ENCODE results near the gene NRG2. TPM values are rescaled to one million over a fixed set of nuclear protein-coding genes. Genes with fewer than 3 reads are reported as not detected.

Gene NRG2
- total RNA-seq, 1 donor from 2014 or later: 0.07 TPM

GRCh38 chr5:140038373-140038957 lies 4.6 kb downstream of the NRG2 start:
- no peak for ATAC-seq (ENCODE audit: low read depth)
- no peak overlapping the region for H3K27ac Mint-ChIP-seq
- intact Hi-C loops (cut with micrococcal nuclease): no loop called here
- no peaks in the 10 kb centered on the region for H3K9me3 Mint-ChIP-seq
- H3K36me3 Mint-ChIP-seq (ENCODE audit: low read depth): no peaks in the 10 kb centered on the region
- ChIA-PET CTCF (interaction anchor here (0.8 kb wide), 1 partner anchor 70 kb away, joined by 3 read pairs; no protein-coding TSS in a partner anchor), POLR2A (no interaction called here)
- H3K4me1 Mint-ChIP-seq: peaks cover 20% of the 10 kb centered on the region
- peaks cover 48% of the 10 kb centered on the region for H3K27me3 Mint-ChIP-seq
- TF ChIP-seq CTCF (IDR thresholded peaks at IDR 0.05): no peak
- no peak for DNase-seq
- H3K4me3 Mint-ChIP-seq: peak overlapping the region; percentile 12

- CTCF ChIA-PET: no interaction called here
- intact Hi-C loops (cut with micrococcal nuclease): no loop called here
Measured at GRCh38 chr5:140037012-140037411, 6.1 kb downstream of the NRG2 start.

DNA sequence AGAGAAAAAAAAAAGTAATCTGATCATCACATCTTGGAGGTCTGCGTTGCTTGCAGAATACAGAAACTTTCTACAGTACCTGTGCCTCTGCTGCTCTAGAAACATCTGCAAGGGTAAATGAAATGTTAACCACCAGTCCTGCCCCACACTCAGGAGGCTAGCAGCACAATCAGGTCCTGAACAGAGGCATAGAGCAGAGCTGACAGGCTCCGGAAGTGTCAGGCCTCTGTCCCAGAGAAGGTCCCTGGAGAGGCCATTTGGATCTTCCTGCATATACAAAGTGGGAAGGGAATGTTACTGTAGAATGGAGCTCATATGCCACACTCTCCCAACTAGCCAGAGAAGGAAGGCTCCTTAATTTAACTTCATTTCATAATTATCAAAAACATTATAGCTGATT lies 7.2 kb downstream of the NRG2 start:
- ChIA-PET POLR2A (no interaction called here), CTCF (no interaction called here)
- H3K4me3 Mint-ChIP-seq: no peak overlapping the region
- DNase-seq: no peak
- H3K9me3 Mint-ChIP-seq: no peaks in the 10 kb centered on the region
- H3K27me3 Mint-ChIP-seq: peaks cover 51% of the 10 kb centered on the region
- H3K27ac Mint-ChIP-seq: no peak overlapping the region
- peaks cover 6% of the 10 kb centered on the region for H3K4me1 Mint-ChIP-seq
- intact Hi-C loops (cut with micrococcal nuclease): no loop called here
- no peak for TF ChIP-seq CTCF (IDR thresholded peaks at IDR 0.05)
- ATAC-seq (ENCODE audit: low read depth): no peak
- no peaks in the 10 kb centered on the region for H3K36me3 Mint-ChIP-seq (ENCODE audit: low read depth)

More at GRCh38 chr5:140037012-140037411, 6.1 kb downstream of the NRG2 start:
- H3K9me3 Mint-ChIP-seq: no peaks in the 10 kb centered on the region
- POLR2A ChIA-PET: interaction anchor here (0.6 kb wide), 1 partner anchor 190 kb away, joined by 3 read pairs; no protein-coding TSS in a partner anchor
- peaks cover 51% of the 10 kb centered on the region for H3K27me3 Mint-ChIP-seq
- H3K4me1 Mint-ChIP-seq: peaks cover 17% of the 10 kb centered on the region
- DNase-seq (no peak), ATAC-seq (ENCODE audit: low read depth) (no peak)
- H3K27ac Mint-ChIP-seq: no peak overlapping the region
- TF ChIP-seq CTCF (IDR thresholded peaks at IDR 0.05): no peak
- no peak overlapping the region for H3K4me3 Mint-ChIP-seq
- H3K36me3 Mint-ChIP-seq (ENCODE audit: low read depth): no peaks in the 10 kb centered on the region

- no peak for TF ChIP-seq CTCF (IDR thresholded peaks at IDR 0.05)
- Mint-ChIP-seq H3K27me3 (peaks cover 54% of the 10 kb centered on the region), H3K4me1 (peaks cover under 1% of the 10 kb centered on the region), H3K4me3 (no peak overlapping the region), H3K36me3 (ENCODE audit: low read depth) (no peaks in the 10 kb centered on the region), H3K9me3 (no peaks in the 10 kb centered on the region), H3K27ac (no peak overlapping the region)
- CTCF ChIA-PET: interaction anchor here (0.5 kb wide), 1 partner anchor 41 kb away, joined by 3 read pairs; no protein-coding TSS in a partner anchor
- ATAC-seq (ENCODE audit: low read depth): no peak
- intact Hi-C loops (cut with micrococcal nuclease): no loop called here
- POLR2A ChIA-PET: no interaction called here
- DNase-seq: no peak
Measured at GRCh38 chr5:140033037-140033760, 9.9 kb downstream of the NRG2 start.

DNA sequence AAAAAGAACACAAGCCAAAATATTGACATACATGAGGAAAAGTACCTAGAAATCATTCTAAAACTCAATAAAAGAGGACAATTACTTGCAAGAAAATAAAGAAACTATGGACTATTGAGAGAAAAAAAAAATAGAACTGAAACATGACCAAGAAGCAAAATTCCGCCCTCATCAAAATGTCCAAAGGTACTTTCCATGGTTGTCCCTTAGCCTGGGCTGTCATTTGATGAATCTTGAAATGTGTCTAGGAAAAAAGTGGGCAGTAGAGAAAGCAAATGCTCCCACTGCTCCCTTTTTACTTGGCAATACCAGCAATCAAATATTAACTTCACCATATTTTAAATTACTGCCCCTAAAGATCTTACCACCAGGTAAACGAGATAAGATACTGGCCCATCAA lies 10.8 kb downstream of the NRG2 start:
- Mint-ChIP-seq H3K9me3 (no peaks in the 10 kb centered on the region), H3K4me3 (no peak overlapping the region), H3K27ac (no peak overlapping the region), H3K27me3 (peaks cover 51% of the 10 kb centered on the region), H3K36me3 (ENCODE audit: low read depth) (no peaks in the 10 kb centered on the region), H3K4me1 (no peaks in the 10 kb centered on the region)
- CTCF ChIA-PET: no interaction called here
- intact Hi-C loops (cut with micrococcal nuclease): no loop called here
- DNase-seq (no peak), ATAC-seq (ENCODE audit: low read depth) (no peak)
- POLR2A ChIA-PET: no interaction called here
- no peak for TF ChIP-seq CTCF (IDR thresholded peaks at IDR 0.05)

Measured in activated B cell treated with CpG ODN at 0.5 μM for 24 hours (primary cell).